GM13976 (cell line): Measurements from ENCODE around the gene WDR4.
"Not testable (repeated sequence)": the region's sequence is repeated elsewhere in the genome, so short reads cannot be mapped to it uniquely, and the experiment has no call there.

Source experiments
- DNase-seq: peaks from one replicate; pipeline ENCODE4 v3.0.0; 2012; ENCODE audit warnings: low spot score
- in situ Hi-C: fragments of 300-500 bp; cut with MboI; formaldehyde crosslinking; loops from one replicate; pipeline ENCODE4 v1.12.0; 2022; ENCODE audit warnings: low sequenced_read_pairs, mixed read lengths, inconsistent platforms; ENCODE audit not compliant: unreplicated experiment
- TF ChIP-seq, protein P1 (sequence below): IDR thresholded peaks from 2 replicates; pipeline ENCODE4 v1.5.1; 2012; ENCODE audit warnings: borderline replicate concordance, mild to moderate bottlenecking; ENCODE audit not compliant: insufficient read depth; ENCODE audit errors: extremely low read depth, missing control alignments, control extremely low read depth

Gene WDR4

DNA sequence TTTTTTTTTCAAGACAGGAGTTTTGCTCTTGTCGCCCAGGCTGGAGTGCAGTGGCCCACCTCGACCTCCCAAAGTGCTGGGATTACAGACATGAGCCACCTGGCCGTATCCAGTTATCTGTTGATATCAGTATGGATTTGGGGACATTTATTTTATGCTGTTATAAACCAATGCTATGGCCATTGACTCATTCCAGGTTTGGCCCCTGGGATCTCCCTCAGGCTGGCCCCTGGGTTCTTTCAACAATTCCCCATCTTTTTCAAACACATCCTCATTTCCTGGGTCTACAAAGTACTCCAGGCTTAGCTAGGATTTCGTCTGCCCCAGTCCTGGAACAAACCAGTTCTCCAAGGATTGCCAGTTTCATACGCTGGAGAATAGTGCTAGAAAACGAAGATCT is 44.1 kb downstream of the WDR4 start:
- DNase-seq: no peak
- in situ Hi-C loops: no loop called here
- TF ChIP-seq, protein P1, sequence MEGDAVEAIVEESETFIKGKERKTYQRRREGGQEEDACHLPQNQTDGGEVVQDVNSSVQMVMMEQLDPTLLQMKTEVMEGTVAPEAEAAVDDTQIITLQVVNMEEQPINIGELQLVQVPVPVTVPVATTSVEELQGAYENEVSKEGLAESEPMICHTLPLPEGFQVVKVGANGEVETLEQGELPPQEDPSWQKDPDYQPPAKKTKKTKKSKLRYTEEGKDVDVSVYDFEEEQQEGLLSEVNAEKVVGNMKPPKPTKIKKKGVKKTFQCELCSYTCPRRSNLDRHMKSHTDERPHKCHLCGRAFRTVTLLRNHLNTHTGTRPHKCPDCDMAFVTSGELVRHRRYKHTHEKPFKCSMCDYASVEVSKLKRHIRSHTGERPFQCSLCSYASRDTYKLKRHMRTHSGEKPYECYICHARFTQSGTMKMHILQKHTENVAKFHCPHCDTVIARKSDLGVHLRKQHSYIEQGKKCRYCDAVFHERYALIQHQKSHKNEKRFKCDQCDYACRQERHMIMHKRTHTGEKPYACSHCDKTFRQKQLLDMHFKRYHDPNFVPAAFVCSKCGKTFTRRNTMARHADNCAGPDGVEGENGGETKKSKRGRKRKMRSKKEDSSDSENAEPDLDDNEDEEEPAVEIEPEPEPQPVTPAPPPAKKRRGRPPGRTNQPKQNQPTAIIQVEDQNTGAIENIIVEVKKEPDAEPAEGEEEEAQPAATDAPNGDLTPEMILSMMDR: no peak

DNA sequence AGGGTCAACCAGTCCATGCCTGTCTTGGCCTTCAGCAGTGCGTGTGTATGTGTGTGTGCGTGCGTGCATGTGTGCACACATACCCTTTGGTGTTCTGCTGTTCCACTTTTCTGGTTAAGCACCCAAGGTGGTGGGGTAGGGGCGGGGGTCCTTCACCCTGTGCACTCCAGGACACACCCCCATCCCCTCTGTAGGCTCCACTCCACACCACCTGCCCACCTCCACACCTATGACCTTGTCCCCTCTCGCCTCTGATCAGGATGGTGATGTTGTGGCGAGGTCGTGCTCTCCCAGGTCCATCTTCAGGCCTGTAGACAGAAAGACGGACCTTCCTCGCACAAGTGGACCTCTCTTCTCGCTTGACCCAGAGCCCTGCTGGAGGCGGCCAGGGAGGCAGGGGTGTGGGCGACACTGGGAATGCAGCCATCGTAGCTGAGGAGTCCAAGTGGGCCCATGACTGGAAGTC is 44.6 kb downstream of the WDR4 start:
- DNase-seq: peak; percentile 19
- TF ChIP-seq, protein P1: no peak

DNA sequence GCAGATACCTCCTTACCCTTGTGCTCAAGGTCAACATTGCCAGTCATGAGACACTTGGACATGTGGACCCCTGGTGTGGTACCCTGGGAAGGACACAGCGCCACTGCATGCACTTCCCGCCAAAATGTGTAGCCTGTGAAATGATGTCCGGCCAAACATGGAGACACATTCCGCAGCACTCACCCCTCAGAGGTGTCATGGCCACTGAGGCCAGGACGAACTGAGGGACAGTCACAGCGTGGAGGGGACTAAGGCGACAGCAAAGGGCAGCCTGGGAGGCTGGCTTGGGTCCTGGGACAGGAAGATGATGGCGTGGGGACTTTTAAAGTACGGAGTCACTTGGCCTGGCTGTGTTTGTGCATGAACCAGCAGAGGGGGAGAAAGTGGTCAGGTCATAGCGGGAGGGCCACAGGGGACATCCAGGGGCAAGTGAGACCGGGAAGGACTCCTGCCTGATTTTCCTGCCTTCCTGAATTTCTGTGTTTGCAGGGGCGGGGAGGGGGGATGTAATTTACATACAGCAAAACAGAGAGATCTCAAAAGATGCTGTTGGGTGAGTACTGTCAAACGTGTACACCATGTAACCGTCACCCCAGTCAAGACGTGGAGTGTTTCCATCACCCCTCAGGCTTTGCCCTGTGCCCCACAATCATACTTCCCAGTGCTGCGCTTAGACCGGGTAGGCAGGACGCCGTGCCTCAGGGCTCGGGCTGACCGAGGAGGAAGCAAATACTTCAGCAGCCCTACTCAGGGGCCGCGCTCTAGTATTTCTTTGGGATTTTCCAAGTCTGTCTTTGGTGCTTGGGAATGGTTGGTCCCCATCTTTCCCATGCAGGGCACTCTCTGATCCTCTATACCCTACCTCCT is 45.2 kb downstream of the WDR4 start:
- TF ChIP-seq, protein P1: no peak
- DNase-seq: no peak
- in situ Hi-C loops: no loop called here

More for the DNA sequence above, 44.6 kb downstream of the WDR4 start:
- in situ Hi-C loops: no loop called here

DNA sequence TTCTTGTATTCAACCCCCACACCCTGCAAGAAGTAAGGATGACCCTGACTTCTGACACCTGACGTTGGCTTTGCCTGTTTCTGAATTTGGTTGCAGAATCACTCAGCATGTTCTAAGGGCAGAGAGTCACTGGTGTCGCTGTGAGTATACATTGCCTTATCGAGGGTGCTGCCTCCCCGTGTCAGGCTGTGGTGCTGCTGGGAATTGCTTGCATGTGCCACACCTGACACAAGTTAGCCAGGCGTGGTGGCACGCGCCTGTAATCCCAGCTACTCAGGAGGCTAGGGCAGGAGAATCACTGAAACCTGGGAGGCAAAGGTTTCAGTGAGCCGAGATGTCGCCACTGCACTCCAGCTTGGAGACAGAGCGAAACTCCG is 45.9 kb downstream of the WDR4 start:
- TF ChIP-seq, protein P1: peak; percentile 28
- in situ Hi-C loops: no loop called here
- DNase-seq: peak; percentile 68

DNA sequence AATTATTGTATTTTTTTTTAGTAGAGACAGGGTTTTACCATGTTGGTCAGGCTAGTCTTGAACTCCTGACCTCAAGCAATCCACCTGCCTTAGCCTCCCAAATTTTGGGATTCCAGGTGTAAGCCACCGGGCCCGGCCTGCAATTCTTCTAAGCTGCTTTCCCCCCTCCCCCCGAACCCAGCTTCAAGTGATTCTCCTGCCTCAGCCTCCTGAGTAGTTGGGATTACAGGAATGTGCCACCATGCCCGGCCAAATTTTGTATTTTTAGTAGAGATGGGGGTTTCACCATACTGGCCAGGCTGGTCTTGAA is 47.1 kb downstream of the WDR4 start:
- in situ Hi-C loops, DNase-seq: not testable (repeated sequence)

DNA sequence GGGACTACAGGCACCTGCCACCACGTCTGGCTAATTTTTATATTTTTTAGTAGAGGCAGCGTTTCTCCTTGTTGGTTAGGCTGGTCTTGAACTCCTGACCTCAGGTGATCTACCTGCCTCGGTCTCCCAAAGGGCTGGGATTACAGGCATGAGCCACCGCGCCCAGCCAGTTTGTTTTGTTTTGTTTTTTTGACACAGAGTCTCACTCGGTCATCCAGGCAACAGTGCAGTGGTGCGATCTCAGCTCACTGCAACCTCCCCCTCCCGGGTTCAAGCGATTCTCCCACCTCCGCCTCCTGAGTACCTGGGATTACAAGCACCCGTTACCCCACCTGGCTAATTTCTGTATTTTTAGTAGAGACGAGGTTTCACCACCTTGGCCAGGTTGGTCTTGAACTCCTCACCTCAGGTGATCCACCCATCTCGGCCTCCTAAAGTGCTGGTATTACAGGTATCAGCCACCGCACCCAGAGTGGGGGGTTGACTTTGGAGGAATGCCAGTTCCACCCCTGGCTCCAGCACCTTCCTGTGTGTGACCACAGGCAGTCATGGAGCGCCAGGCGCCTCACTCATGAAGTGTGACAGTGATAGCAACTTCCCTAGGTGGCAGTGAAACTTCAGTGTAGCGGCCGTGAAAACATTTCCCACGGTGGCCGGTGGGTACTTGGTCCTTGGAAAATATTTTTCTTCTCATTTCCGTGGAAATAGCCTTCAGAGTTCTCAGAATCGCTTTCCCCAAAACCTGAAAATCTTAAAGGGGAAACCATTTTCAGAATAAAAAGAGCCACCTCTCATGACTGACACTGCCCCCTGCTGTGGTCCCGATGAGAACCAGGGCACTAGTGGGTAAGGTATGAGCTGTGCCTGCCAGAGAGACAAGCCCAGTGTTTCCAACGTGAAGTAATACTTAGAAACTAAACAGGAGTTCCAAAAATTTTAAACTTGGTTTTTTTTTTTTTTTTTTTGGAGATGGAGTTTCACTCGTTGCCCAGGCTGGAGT is 48.6 kb downstream of the WDR4 start:
- TF ChIP-seq, protein P1: no peak
- DNase-seq: peak; percentile 12
- in situ Hi-C loops: no loop called here
